ENCODE data around the gene ASRGL1.
A peak's percentile ranks its signal among the peaks of the same experiment; 100 is the strongest.

The ASRGL1 gene

DNA sequence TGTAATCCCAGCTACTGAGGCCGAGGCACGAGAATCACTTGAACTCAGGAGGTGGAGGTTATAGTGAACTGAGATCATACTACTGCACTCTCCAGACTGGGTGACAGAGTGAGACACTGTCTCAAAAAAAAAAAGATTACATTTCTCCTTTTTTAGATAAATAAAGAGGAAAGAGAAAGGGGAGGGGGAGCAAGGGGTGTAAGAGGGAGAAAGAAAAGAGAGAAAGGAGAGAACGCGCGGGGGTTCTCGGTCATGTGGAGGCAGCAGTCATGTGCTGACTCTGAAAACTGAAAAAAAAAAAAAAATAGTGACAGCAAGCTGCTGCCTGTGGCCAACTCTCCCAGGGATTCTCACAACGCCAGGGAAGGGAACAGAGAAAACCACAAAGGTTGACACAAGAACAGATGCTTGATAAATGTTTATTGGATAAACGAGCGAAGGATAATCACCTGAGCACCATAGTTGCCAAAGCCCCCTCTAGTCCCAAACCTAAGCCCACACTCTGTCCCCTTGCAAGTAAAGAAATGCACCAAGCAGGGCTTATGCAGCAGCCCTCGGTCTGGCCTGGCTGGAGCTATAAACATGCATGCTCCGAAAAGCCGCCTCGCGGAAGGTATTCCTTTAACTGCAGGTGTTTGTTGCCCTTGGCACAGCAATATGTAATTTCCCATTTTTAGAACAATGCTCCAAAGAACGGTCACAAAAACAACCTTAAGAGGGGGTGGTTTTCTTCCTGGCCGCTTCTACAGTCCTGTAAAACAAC lies 96.1 kb downstream of the ASRGL1 start:
- no peak overlapping the region for H2BK120ac ChIP-seq (ENCODE audit: low read depth, low read length)
- peak overlapping the region; percentile 22 for H2AFZ ChIP-seq (ENCODE audit: low read length)
- no peak overlapping the region for H3K27ac ChIP-seq (replicated peaks; ENCODE audit: low read length)
- H3K27me3 ChIP-seq (ENCODE audit: control insufficient read depth in 3 of 3, insufficient read depth in 3 of 3, low read depth in 1 of 3, low read length in 3 of 3), result peaks cover 0 to 15% (median 0%) of the 10 kb centered on the region in 3 experiments
- WGBS, 2 donors (ENCODE audit: extremely low coverage in 2 of 2, insufficient read length in 2 of 2, insufficient replicate concordance in 1 of 2), result no CpG with 5 or more reads among the region's 16 CpGs
- no peaks in the 10 kb centered on the region for H3K36me3 ChIP-seq (replicated peaks in 1 of 2; ENCODE audit: control insufficient read depth in 2 of 2, insufficient read depth in 2 of 2, low read length in 2 of 2)
- H4K8ac ChIP-seq (ENCODE audit: low read depth, low read length), result no peak overlapping the region
- H3K18ac ChIP-seq (ENCODE audit: low read length), result no peak overlapping the region
- no peak overlapping the region for H3K14ac ChIP-seq (ENCODE audit: low read length)
- no peak overlapping the region for H3K23ac ChIP-seq (ENCODE audit: low read depth, low read length, poor library complexity)
- H3K4ac ChIP-seq (ENCODE audit: low read length), result no peak overlapping the region
- no peak overlapping the region for H3K4me2 ChIP-seq (ENCODE audit: insufficient read depth, low read length, poor library complexity, severe bottlenecking)
- H3K4me1 ChIP-seq (ENCODE audit: control insufficient read depth in 2 of 2, insufficient read depth in 1 of 2, low read depth in 1 of 2, low read length in 2 of 2), result peaks cover 4 to 6% of the 10 kb centered on the region in 2 donors
- no peak overlapping the region for H2BK5ac ChIP-seq (ENCODE audit: low read length)
- DNase-seq (ENCODE audit: low spot score), result no peak
- no peak overlapping the region for H2AK5ac ChIP-seq (ENCODE audit: low read depth, low read length)
- H4K91ac ChIP-seq (ENCODE audit: low read depth, low read length, poor library complexity), result no peak overlapping the region
- H3K4me3 ChIP-seq (ENCODE audit: low read length in 2 of 2), result no peak overlapping the region
- no peak overlapping the region for H2BK15ac ChIP-seq (ENCODE audit: low read length)
- no peaks in the 10 kb centered on the region for H3K79me1 ChIP-seq (ENCODE audit: low read depth, low read length)
- no peak overlapping the region for H2BK12ac ChIP-seq (ENCODE audit: low read length)
- peaks cover 0 to 2% of the 10 kb centered on the region in 2 donors for H3K9me3 ChIP-seq (replicated peaks in 1 of 2; ENCODE audit: control insufficient read depth in 2 of 2, insufficient read depth in 1 of 2, low read depth in 1 of 2, low read length in 2 of 2)
- no peak overlapping the region for H3K9ac ChIP-seq (ENCODE audit: low read depth, low read length, poor library complexity)

DNA sequence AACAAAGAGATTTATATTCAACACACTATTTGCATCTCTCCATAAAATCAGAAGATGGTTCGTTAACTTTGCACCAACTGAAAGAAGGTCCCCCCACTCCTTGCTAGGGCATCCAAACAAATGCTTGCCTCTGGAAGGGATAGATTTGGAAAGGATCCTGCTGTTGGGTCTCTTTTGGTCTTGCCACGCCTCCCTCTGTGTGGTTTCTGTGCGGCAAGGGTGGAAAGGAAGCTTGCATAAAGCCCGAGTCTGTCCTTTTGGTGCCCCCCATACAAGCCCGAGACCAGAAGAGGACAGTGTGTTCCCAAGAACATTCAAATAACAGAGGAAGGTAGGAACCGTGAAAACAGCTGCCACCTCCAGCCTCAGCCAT lies 96.6 kb downstream of the ASRGL1 start:
- no peak overlapping the region for H2BK5ac ChIP-seq (ENCODE audit: low read length)
- H3K27me3 ChIP-seq (ENCODE audit: control insufficient read depth in 3 of 3, insufficient read depth in 3 of 3, low read depth in 1 of 3, low read length in 3 of 3), result peaks cover 0 to 12% (median 0%) of the 10 kb centered on the region in 3 experiments
- no peak overlapping the region for H2BK120ac ChIP-seq (ENCODE audit: low read depth, low read length)
- H4K8ac ChIP-seq (ENCODE audit: low read depth, low read length), result no peak overlapping the region
- H2BK15ac ChIP-seq (ENCODE audit: low read length), result no peak overlapping the region
- no peak overlapping the region for H3K4ac ChIP-seq (ENCODE audit: low read length)
- H3K4me3 ChIP-seq (ENCODE audit: low read length in 2 of 2), result no peak overlapping the region
- no peak overlapping the region for H2BK12ac ChIP-seq (ENCODE audit: low read length)
- H4K91ac ChIP-seq (ENCODE audit: low read depth, low read length, poor library complexity), result no peak overlapping the region
- H3K14ac ChIP-seq (ENCODE audit: low read length), result no peak overlapping the region
- H3K9ac ChIP-seq (ENCODE audit: low read depth, low read length, poor library complexity), result no peak overlapping the region
- H3K18ac ChIP-seq (ENCODE audit: low read length), result no peak overlapping the region
- no peak overlapping the region for H2AK5ac ChIP-seq (ENCODE audit: low read depth, low read length)
- H3K79me1 ChIP-seq (ENCODE audit: low read depth, low read length), result no peaks in the 10 kb centered on the region
- no peak overlapping the region for H2AFZ ChIP-seq (ENCODE audit: low read length)
- no peaks in the 10 kb centered on the region for H3K36me3 ChIP-seq (replicated peaks in 1 of 2; ENCODE audit: control insufficient read depth in 2 of 2, insufficient read depth in 2 of 2, low read length in 2 of 2)
- peaks cover 0 to 2% of the 10 kb centered on the region in 2 donors for H3K9me3 ChIP-seq (replicated peaks in 1 of 2; ENCODE audit: control insufficient read depth in 2 of 2, insufficient read depth in 1 of 2, low read depth in 1 of 2, low read length in 2 of 2)
- no CpG with 5 or more reads among the region's 6 CpGs for WGBS, 2 donors (ENCODE audit: extremely low coverage in 2 of 2, insufficient read length in 2 of 2, insufficient replicate concordance in 1 of 2)
- no peak overlapping the region for H3K23ac ChIP-seq (ENCODE audit: low read depth, low read length, poor library complexity)
- no peak overlapping the region for H3K4me2 ChIP-seq (ENCODE audit: insufficient read depth, low read length, poor library complexity, severe bottlenecking)
- H3K4me1 ChIP-seq (ENCODE audit: control insufficient read depth in 2 of 2, insufficient read depth in 1 of 2, low read depth in 1 of 2, low read length in 2 of 2), result peaks cover 4 to 6% of the 10 kb centered on the region in 2 donors
- no peak overlapping the region for H3K27ac ChIP-seq (replicated peaks; ENCODE audit: low read length)
- no peak for DNase-seq (ENCODE audit: low spot score)

DNA sequence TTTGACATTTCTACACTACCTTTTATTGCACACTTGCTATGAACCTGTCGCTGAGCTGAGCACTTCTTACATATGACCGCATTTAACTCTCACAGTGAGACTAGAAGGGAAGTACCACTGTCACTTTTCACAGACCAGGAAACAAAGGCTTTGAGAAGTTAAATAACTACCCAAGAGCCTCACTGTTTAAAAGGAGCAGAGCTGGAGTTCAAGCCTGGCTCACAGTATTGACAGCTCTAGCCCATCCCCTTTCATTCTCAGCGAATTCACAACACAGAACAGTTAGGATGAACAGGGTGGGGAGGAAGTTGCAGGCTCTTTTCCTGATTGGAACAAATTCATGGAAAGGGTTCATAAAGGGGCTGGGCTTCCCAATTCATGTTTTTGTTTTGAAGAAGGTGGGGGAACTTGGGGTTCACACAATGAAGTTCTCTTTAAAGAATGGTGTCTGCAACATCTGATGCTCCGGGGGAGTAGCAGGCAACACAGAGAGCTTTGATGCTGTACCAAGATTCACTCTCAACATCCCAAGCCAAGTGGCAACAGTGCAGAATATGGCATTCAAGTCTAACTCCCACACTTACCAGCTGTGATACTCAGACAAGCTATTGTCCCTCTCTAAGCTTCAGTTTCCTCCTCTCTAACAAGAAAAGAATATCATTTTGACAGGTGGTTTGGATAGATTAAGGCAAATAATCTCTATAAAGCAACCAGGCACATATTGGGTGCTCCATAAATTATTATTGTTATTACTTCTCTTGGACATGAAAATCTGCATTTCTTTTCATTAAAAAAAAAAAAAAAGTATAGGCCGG lies 98.8 kb downstream of the ASRGL1 start:
- Histone ChIP-seq H2BK15ac (ENCODE audit: low read length) (no peak overlapping the region), H3K4me2 (ENCODE audit: insufficient read depth, low read length, poor library complexity, severe bottlenecking) (no peak overlapping the region), H3K14ac (ENCODE audit: low read length) (no peak overlapping the region), H3K27ac (replicated peaks; ENCODE audit: low read length) (no peak overlapping the region), H4K8ac (ENCODE audit: low read depth, low read length) (no peak overlapping the region), H3K36me3 (replicated peaks in 1 of 2; ENCODE audit: control insufficient read depth in 2 of 2, insufficient read depth in 2 of 2, low read length in 2 of 2) (no peaks in the 10 kb centered on the region), H3K18ac (ENCODE audit: low read length) (no peak overlapping the region), H3K4ac (ENCODE audit: low read length) (no peak overlapping the region), H3K9me3 (replicated peaks in 1 of 2; ENCODE audit: control insufficient read depth in 2 of 2, insufficient read depth in 1 of 2, low read depth in 1 of 2, low read length in 2 of 2) (no peaks in the 10 kb centered on the region), H3K79me1 (ENCODE audit: low read depth, low read length) (no peaks in the 10 kb centered on the region), H4K91ac (ENCODE audit: low read depth, low read length, poor library complexity) (no peak overlapping the region), H2AFZ (ENCODE audit: low read length) (peak overlapping the region; percentile 69), H3K27me3 (ENCODE audit: control insufficient read depth in 3 of 3, insufficient read depth in 3 of 3, low read depth in 1 of 3, low read length in 3 of 3) (peaks cover 0 to 3% (median 0%) of the 10 kb centered on the region in 3 experiments), H3K23ac (ENCODE audit: low read depth, low read length, poor library complexity) (no peak overlapping the region), H3K9ac (ENCODE audit: low read depth, low read length, poor library complexity) (no peak overlapping the region), H3K4me3 (ENCODE audit: low read length in 2 of 2) (no peak overlapping the region), H2BK12ac (ENCODE audit: low read length) (no peak overlapping the region), H2BK120ac (ENCODE audit: low read depth, low read length) (no peak overlapping the region), H2AK5ac (ENCODE audit: low read depth, low read length) (no peak overlapping the region), H3K4me1 (ENCODE audit: control insufficient read depth in 2 of 2, insufficient read depth in 1 of 2, low read depth in 1 of 2, low read length in 2 of 2) (peaks cover 4 to 6% of the 10 kb centered on the region in 2 donors), H2BK5ac (ENCODE audit: low read length) (no peak overlapping the region)
- DNase-seq (ENCODE audit: low spot score), result no peak
- WGBS, 2 donors (ENCODE audit: extremely low coverage in 2 of 2, insufficient read length in 2 of 2, insufficient replicate concordance in 1 of 2), result no CpG with 5 or more reads among the region's 5 CpGs

DNA sequence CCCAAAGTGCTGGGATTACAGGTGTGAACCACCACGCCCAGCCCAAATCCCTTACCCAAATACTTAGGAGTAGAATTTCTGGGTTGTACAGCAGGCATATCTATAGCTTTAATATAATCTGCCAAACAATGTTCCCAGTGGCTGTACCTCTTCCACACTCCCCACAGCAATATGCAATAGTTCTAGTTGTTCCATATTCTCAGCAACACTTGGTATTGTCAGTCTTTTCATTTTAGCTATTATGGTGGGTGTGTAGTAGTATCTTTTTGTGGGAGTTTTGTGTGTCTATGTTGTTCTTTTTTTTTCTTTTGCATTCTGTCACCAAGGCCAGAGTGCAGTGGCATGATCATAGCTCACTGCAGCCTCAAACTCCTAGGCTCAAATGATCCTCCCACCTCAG lies 100.4 kb downstream of the ASRGL1 start:
- Histone ChIP-seq H2BK15ac (ENCODE audit: low read length) (no peak overlapping the region), H3K9me3 (replicated peaks in 1 of 2; ENCODE audit: control insufficient read depth in 2 of 2, insufficient read depth in 1 of 2, low read depth in 1 of 2, low read length in 2 of 2) (no peaks in the 10 kb centered on the region), H2AK5ac (ENCODE audit: low read depth, low read length) (no peak overlapping the region), H2AFZ (ENCODE audit: low read length) (no peak overlapping the region), H3K36me3 (replicated peaks in 1 of 2; ENCODE audit: control insufficient read depth in 2 of 2, insufficient read depth in 2 of 2, low read length in 2 of 2) (no peaks in the 10 kb centered on the region), H3K4me1 (ENCODE audit: control insufficient read depth in 2 of 2, insufficient read depth in 1 of 2, low read depth in 1 of 2, low read length in 2 of 2) (peaks cover 4 to 6% of the 10 kb centered on the region in 2 donors), H3K79me1 (ENCODE audit: low read depth, low read length) (no peaks in the 10 kb centered on the region), H3K23ac (ENCODE audit: low read depth, low read length, poor library complexity) (no peak overlapping the region), H3K14ac (ENCODE audit: low read length) (no peak overlapping the region), H3K9ac (ENCODE audit: low read depth, low read length, poor library complexity) (no peak overlapping the region), H4K8ac (ENCODE audit: low read depth, low read length) (no peak overlapping the region), H3K4me2 (ENCODE audit: insufficient read depth, low read length, poor library complexity, severe bottlenecking) (no peak overlapping the region), H3K27me3 (ENCODE audit: control insufficient read depth in 3 of 3, insufficient read depth in 3 of 3, low read depth in 1 of 3, low read length in 3 of 3) (no peaks in the 10 kb centered on the region), H2BK12ac (ENCODE audit: low read length) (no peak overlapping the region), H3K18ac (ENCODE audit: low read length) (no peak overlapping the region), H3K4me3 (ENCODE audit: low read length in 2 of 2) (no peak overlapping the region), H3K4ac (ENCODE audit: low read length) (no peak overlapping the region), H3K27ac (replicated peaks; ENCODE audit: low read length) (no peak overlapping the region), H2BK120ac (ENCODE audit: low read depth, low read length) (no peak overlapping the region), H2BK5ac (ENCODE audit: low read length) (no peak overlapping the region), H4K91ac (ENCODE audit: low read depth, low read length, poor library complexity) (no peak overlapping the region)
- DNase-seq (ENCODE audit: low spot score), result no peak
- no CpG with 5 or more reads among the region's 1 CpG for WGBS, 2 donors (ENCODE audit: extremely low coverage in 2 of 2, insufficient read length in 2 of 2, insufficient replicate concordance in 1 of 2)

All from neuronal stem cell (in vitro differentiated cells).